DND-41 (cell line): ENCODE measurements around the gene ALX3.
A peak's percentile ranks its signal among the peaks of the same experiment; 100 is the strongest.
"Not testable (repeated sequence)": the region's sequence is repeated elsewhere in the genome, so short reads cannot be mapped to it uniquely, and the experiment has no call there.

ENCODE experiments used
- ATAC-seq: fragments of 200-7000 bp; cut with Tn5 transposase; 3 replicates; pipeline ENCODE4 v1.9.1; 2021; ENCODE audit warnings: low read depth; ENCODE audit not compliant: insufficient read depth
- DNase-seq: peaks from one replicate; pipeline ENCODE4 v3.0.0-alpha.2; 2020
- H2AFZ ChIP-seq: 2 replicates; pipeline ENCODE4 v1.6.0; 2012; ENCODE audit warnings: low read depth, low read length
- H3K27ac ChIP-seq: 2 replicates; pipeline ENCODE4 v1.5.1; 2012; ENCODE audit warnings: low read length, inconsistent platforms
- H3K27me3 ChIP-seq: fragments of 200-600 bp; sonication (generic); 2 replicates; pipeline ENCODE4 v1.6.0; 2012; ENCODE audit warnings: low read length, mild to moderate bottlenecking, inconsistent platforms; ENCODE audit not compliant: insufficient read depth, poor library complexity
- H3K36me3 ChIP-seq: 2 replicates; pipeline ENCODE4 v1.5.1; 2012; ENCODE audit warnings: low read length, inconsistent platforms; ENCODE audit not compliant: insufficient read depth
- H3K4me1 ChIP-seq: 2 replicates; pipeline ENCODE4 v1.5.1; 2012; ENCODE audit warnings: mild to moderate bottlenecking, low read length; ENCODE audit not compliant: insufficient read depth
- H3K4me2 ChIP-seq: 2 replicates; pipeline ENCODE4 v1.6.0; 2012; ENCODE audit warnings: mild to moderate bottlenecking, moderate library complexity, low read length, inconsistent platforms; ENCODE audit not compliant: insufficient read depth
- H3K4me3 ChIP-seq, 2 experiments: fragments of 200-600 bp in 1 of 2; shearing (Covaris generic) in 1 of 2; 2 replicates each; pipeline ENCODE4 v1.5.1; 2012 to 2016; ENCODE audit warnings: inconsistent platforms in 2 of 2, low read length in 2 of 2, mild to moderate bottlenecking in 2 of 2, low read depth in 1 of 2, moderate library complexity in 1 of 2
- H3K79me2 ChIP-seq: 2 replicates; pipeline ENCODE4 v1.6.0; 2012; ENCODE audit warnings: low read length, inconsistent platforms; ENCODE audit not compliant: insufficient read depth
- H3K9ac ChIP-seq: 2 replicates; pipeline ENCODE4 v1.6.0; 2012; ENCODE audit warnings: low read depth, mild to moderate bottlenecking, inconsistent platforms, low read length, moderate library complexity
- H3K9me3 ChIP-seq: 2 replicates; pipeline ENCODE4 v1.5.1; 2012; ENCODE audit warnings: low read length, moderate library complexity, mild to moderate bottlenecking, inconsistent platforms; ENCODE audit not compliant: insufficient read depth, severe bottlenecking
- H4K20me1 ChIP-seq: 2 replicates; pipeline ENCODE4 v1.6.0; 2012; ENCODE audit warnings: low read length; ENCODE audit not compliant: insufficient read depth
- EZH2 ChIP-seq: IDR thresholded peaks from 3 replicates; pipeline ENCODE4 v1.6.1; 2012; ENCODE audit warnings: borderline replicate concordance, low read depth, mild to moderate bottlenecking, moderate library complexity, low read length, inconsistent platforms; ENCODE audit not compliant: severe bottlenecking
- TF ChIP-seq, protein P1 (sequence below): IDR thresholded peaks from 2 replicates; pipeline ENCODE4 v1.5.1; 2012; ENCODE audit warnings: borderline replicate concordance, low read length, moderate library complexity, mild to moderate bottlenecking; ENCODE audit not compliant: poor library complexity, severe bottlenecking; ENCODE audit errors: extremely low read depth

Gene ALX3

DNA sequence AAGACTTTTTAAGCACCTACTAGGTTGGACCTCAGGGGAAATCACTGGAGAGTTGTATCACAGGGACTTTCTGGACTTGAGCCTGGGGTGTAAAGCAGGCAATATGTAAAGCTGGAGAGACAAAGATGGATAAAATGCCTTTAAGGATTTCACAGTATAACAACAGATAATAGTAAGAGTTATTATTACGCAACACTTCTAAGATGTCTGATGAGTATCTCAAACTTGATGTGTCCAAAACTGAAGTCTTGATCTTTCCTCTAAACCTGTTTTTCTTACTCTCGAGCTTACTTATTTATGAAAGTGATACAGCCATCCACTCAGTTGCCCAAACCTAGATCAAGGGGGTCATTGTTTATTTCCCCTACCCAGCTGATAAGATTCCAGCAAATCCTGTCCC, 38.1 kb downstream of the ALX3 start:
- ATAC-seq: no peak
- Histone ChIP-seq H3K79me2 (peaks cover 28% of the 10 kb centered on the region), H3K36me3 (peaks cover 10% of the 10 kb centered on the region; the same call in 1 of the 2 replicates), H3K9me3 (no peaks in the 10 kb centered on the region), H3K27me3 (no peaks in the 10 kb centered on the region), H3K4me3 (no peak overlapping the region), H3K4me1 (peaks cover 40% of the 10 kb centered on the region), H3K4me2 (no peak overlapping the region), H2AFZ (no peak overlapping the region), H3K9ac (no peak overlapping the region), H3K27ac (no peak overlapping the region), H4K20me1 (peaks cover 12% of the 10 kb centered on the region; the same call in 1 of the 2 replicates)
- no peak for TF ChIP-seq EZH2
- TF ChIP-seq, protein P1, sequence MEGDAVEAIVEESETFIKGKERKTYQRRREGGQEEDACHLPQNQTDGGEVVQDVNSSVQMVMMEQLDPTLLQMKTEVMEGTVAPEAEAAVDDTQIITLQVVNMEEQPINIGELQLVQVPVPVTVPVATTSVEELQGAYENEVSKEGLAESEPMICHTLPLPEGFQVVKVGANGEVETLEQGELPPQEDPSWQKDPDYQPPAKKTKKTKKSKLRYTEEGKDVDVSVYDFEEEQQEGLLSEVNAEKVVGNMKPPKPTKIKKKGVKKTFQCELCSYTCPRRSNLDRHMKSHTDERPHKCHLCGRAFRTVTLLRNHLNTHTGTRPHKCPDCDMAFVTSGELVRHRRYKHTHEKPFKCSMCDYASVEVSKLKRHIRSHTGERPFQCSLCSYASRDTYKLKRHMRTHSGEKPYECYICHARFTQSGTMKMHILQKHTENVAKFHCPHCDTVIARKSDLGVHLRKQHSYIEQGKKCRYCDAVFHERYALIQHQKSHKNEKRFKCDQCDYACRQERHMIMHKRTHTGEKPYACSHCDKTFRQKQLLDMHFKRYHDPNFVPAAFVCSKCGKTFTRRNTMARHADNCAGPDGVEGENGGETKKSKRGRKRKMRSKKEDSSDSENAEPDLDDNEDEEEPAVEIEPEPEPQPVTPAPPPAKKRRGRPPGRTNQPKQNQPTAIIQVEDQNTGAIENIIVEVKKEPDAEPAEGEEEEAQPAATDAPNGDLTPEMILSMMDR: no peak
- no peak for DNase-seq

DNA sequence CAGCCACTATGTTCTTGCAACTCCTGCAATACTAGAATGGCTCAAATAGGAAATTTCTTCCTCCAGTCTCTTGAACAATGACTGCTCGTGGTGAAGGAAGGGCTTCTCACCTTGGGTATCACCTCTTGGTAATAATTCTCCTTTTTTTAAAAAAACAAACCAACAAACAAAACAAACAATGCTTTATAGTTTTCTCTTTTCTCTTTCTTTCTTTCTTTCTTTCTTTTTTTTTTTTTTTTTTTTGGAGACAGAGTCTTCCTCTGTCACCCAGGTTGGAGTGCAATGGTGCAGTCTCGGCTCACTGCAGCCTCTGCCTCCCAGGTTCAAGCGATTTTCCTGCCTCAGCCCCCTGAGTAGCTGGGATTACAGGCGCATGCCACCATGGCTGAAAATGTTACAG, 39.8 kb downstream of the ALX3 start:
- not testable (repeated sequence) for H3K4me3 ChIP-seq, H3K36me3 ChIP-seq, H3K27me3 ChIP-seq, H3K9me3 ChIP-seq, H3K9ac ChIP-seq, ATAC-seq, H4K20me1 ChIP-seq, DNase-seq
- Histone ChIP-seq H2AFZ (peak overlapping the region; percentile 73), H3K79me2 (peaks cover 12% of the 10 kb centered on the region), H3K4me1 (peaks cover 29% of the 10 kb centered on the region), H3K4me2 (peak overlapping the region; percentile 46; the same call in 1 of the 2 replicates), H3K27ac (peak overlapping the region; percentile 42)

DNA sequence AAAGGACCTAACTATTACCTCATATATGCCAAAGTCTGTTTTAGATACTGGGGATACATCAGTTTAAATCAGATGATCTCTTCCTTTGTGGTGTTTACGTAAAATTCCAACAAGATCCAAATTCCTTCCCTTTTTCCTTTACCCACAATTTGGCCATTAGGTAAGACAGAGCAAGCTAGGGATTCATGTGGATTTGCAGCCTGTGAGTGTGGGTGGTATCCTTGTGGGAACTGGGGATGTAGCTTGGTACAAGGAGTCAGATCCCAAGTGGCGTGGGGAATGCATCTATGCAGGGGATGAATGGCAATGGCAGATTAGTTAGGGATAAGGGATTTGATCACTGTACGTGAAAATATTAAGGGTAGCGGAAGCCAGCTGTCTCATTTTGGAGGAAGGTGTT, 45.9 kb downstream of the ALX3 start:
- H3K4me2 ChIP-seq: no peak overlapping the region
- H3K36me3 ChIP-seq: peaks cover 51% of the 10 kb centered on the region
- DNase-seq (no peak), ATAC-seq (no peak)
- no peaks in the 10 kb centered on the region for H4K20me1 ChIP-seq
- H3K27me3 ChIP-seq: no peaks in the 10 kb centered on the region
- H3K4me3 ChIP-seq: no peak overlapping the region
- no peaks in the 10 kb centered on the region for H3K9me3 ChIP-seq
- 0 out of 2 replicates have a peak, but pooled peaks cover 2% of the 10 kb centered on the region for H3K4me1 ChIP-seq
- TF ChIP-seq, protein P1: no peak
- TF ChIP-seq EZH2: no peak
- no peak overlapping the region for H3K9ac ChIP-seq
- no peaks in the 10 kb centered on the region for H3K79me2 ChIP-seq
- no peak overlapping the region for H2AFZ ChIP-seq
- no peak overlapping the region for H3K27ac ChIP-seq

DNA sequence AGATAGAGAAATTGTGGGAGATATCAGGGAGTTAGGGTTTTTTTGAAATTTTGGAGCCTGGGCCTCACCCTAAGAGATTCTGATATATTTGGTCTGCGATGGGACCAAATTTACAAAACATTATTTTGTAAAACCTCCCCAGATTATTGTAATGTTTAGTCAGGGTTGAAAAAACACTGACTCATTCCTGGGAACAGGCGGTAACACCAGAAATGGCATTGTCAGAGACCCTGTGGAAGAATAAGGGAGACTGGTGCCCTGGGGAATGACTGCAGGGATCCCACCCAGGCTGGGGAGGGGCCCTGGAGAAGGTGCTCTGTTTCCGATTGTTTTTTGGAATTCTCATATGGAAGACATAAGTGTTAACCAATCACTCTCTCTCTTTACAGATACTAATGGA, 49.2 kb downstream of the ALX3 start:
- DNase-seq (no peak), ATAC-seq (no peak)
- Histone ChIP-seq H3K27me3 (no peaks in the 10 kb centered on the region), H3K4me1 (no peaks in the 10 kb centered on the region), H2AFZ (no peak overlapping the region), H3K9ac (no peak overlapping the region), H4K20me1 (no peaks in the 10 kb centered on the region), H3K36me3 (peaks cover 84% of the 10 kb centered on the region), H3K79me2 (no peaks in the 10 kb centered on the region), H3K27ac (no peak overlapping the region), H3K9me3 (no peaks in the 10 kb centered on the region), H3K4me2 (no peak overlapping the region), H3K4me3 (no peak overlapping the region)
- TF ChIP-seq, protein P1: no peak
- TF ChIP-seq EZH2: no peak
